Trophoblast cell (in vitro differentiated cells and primary cell): ENCODE measurements around the gene ADARB1.

Source experiments
- DNase-seq, 2 donors: peaks; one replicate each; pipeline ENCODE4 v3.0.0-alpha.2; 2016
- H2AFZ ChIP-seq: 2 replicates; pipeline ENCODE4 v1.6.1; 2013; ENCODE audit warnings: low read length, moderate library complexity, mild to moderate bottlenecking; ENCODE audit not compliant: insufficient read depth, poor library complexity
- H2AK5ac ChIP-seq: 2 replicates; pipeline ENCODE4 v1.6.1; 2013; ENCODE audit warnings: mild to moderate bottlenecking, low read length
- H2BK120ac ChIP-seq: 2 replicates; pipeline ENCODE4 v1.6.1; 2013; ENCODE audit warnings: low read length, mild to moderate bottlenecking, moderate library complexity; ENCODE audit not compliant: insufficient read depth, poor library complexity
- H2BK12ac ChIP-seq: 2 replicates; pipeline ENCODE4 v1.6.1; 2013; ENCODE audit warnings: mild to moderate bottlenecking, low read length, moderate library complexity
- H2BK5ac ChIP-seq: 2 replicates; pipeline ENCODE4 v1.6.1; 2013; ENCODE audit warnings: low read length, low read depth, moderate library complexity, mild to moderate bottlenecking; ENCODE audit not compliant: poor library complexity
- H3K14ac ChIP-seq: 2 replicates; pipeline ENCODE4 v1.6.1; 2013; ENCODE audit warnings: mild to moderate bottlenecking, low read length
- H3K18ac ChIP-seq: 2 replicates; pipeline ENCODE4 v1.6.1; 2013; ENCODE audit warnings: mild to moderate bottlenecking, low read length
- H3K23ac ChIP-seq: 2 replicates; pipeline ENCODE4 v1.6.1; 2013; ENCODE audit warnings: low read length
- H3K27ac ChIP-seq: 2 replicates; pipeline ENCODE4 v1.5.1; 2013; ENCODE audit warnings: low read depth, mild to moderate bottlenecking, inconsistent platforms, low read length, moderate library complexity
- H3K27me3 ChIP-seq: 2 replicates; pipeline ENCODE4 v1.6.1; 2013; ENCODE audit warnings: inconsistent platforms, mild to moderate bottlenecking, low read length, moderate library complexity; ENCODE audit not compliant: insufficient read depth
- H3K36me3 ChIP-seq, 2 experiments: 1 replicate in 1 of 2; 2 replicates in 1 of 2; pipeline ENCODE4 v1.6.1; 2013; ENCODE audit warnings: low read length in 2 of 2, mild to moderate bottlenecking in 2 of 2, moderate library complexity in 1 of 2; ENCODE audit not compliant: insufficient read depth in 2 of 2, control insufficient read depth in 1 of 2
- H3K4ac ChIP-seq: 2 replicates; pipeline ENCODE4 v1.6.1; 2013; ENCODE audit warnings: low read depth, mild to moderate bottlenecking, low read length, moderate library complexity
- H3K4me1 ChIP-seq, 2 experiments: 1 replicate in 1 of 2; 2 replicates in 1 of 2; pipeline ENCODE4 v1.6.1; 2013; ENCODE audit warnings: low read length in 2 of 2, mild to moderate bottlenecking in 2 of 2, moderate library complexity in 1 of 2; ENCODE audit not compliant: insufficient read depth in 2 of 2, control insufficient read depth in 1 of 2
- H3K4me2 ChIP-seq: 2 replicates; pipeline ENCODE4 v1.6.1; 2013; ENCODE audit warnings: inconsistent platforms, mild to moderate bottlenecking, low read length, moderate library complexity
- H3K4me3 ChIP-seq: 2 replicates; pipeline ENCODE4 v1.5.1; 2013; ENCODE audit warnings: mild to moderate bottlenecking, low read depth, low read length, inconsistent platforms
- H3K79me1 ChIP-seq: one replicate; pipeline ENCODE4 v1.6.1; 2013; ENCODE audit warnings: low read length
- H3K79me2 ChIP-seq: 2 replicates; pipeline ENCODE4 v1.6.1; 2013; ENCODE audit warnings: low read length, mild to moderate bottlenecking; ENCODE audit not compliant: control insufficient read depth, insufficient read depth, poor library complexity
- H3K9ac ChIP-seq: 2 replicates; pipeline ENCODE4 v1.6.1; 2013; ENCODE audit warnings: mild to moderate bottlenecking, low read length
- H3K9me3 ChIP-seq: 2 replicates; pipeline ENCODE4 v1.6.1; 2013; ENCODE audit warnings: low read depth, mild to moderate bottlenecking, control low read depth, inconsistent platforms, low read length; ENCODE audit not compliant: insufficient read depth
- H4K12ac ChIP-seq: 2 replicates; pipeline ENCODE4 v1.6.1; 2013; ENCODE audit warnings: low read depth, mild to moderate bottlenecking, low read length, moderate library complexity
- H4K8ac ChIP-seq: 2 replicates; pipeline ENCODE4 v1.6.1; 2013; ENCODE audit warnings: low read depth, mild to moderate bottlenecking, low read length, moderate library complexity
- H4K91ac ChIP-seq: one replicate; pipeline ENCODE4 v1.6.1; 2013; ENCODE audit warnings: low read depth, mild to moderate bottlenecking, low read length, moderate library complexity
- WGBS: extraction: QIAGEN DNeasy Blood & Tissue Kit; methylation state at CpG from one replicate; pipeline ENCODE4 v1.1.7; 2013; ENCODE audit warnings: missing lambda C conversion rate; ENCODE audit not compliant: insufficient read length, insufficient coverage; ENCODE audit errors: extremely low coverage; 5-methylcytosine and 5-hydroxymethylcytosine counted together

ADARB1 gene

GRCh38 chr21:45255381-45256020 is 181.1 kb downstream of the ADARB1 start:
- no peak overlapping the region for H3K4me3 ChIP-seq
- no peak overlapping the region for H3K18ac ChIP-seq
- H3K79me1 ChIP-seq, result no peaks in the 10 kb centered on the region
- no peak for DNase-seq
- H3K23ac ChIP-seq, result no peak overlapping the region
- no peak overlapping the region for H3K27ac ChIP-seq
- WGBS, result no CpG with 5 or more reads among the region's 22 CpGs
- H4K91ac ChIP-seq, result no peak overlapping the region
- no peak overlapping the region for H4K8ac ChIP-seq
- no peak overlapping the region for H2BK12ac ChIP-seq
- H2BK5ac ChIP-seq, result no peak overlapping the region
- H3K4me2 ChIP-seq, result no peak overlapping the region
- H3K9ac ChIP-seq, result no peak overlapping the region
- H3K14ac ChIP-seq, result no peak overlapping the region
- H4K12ac ChIP-seq, result no peak overlapping the region
- H3K36me3 ChIP-seq, result no peaks in the 10 kb centered on the region
- peaks cover 8% of the 10 kb centered on the region for H3K9me3 ChIP-seq
- H2AFZ ChIP-seq, result no peak overlapping the region
- no peak overlapping the region for H2BK120ac ChIP-seq
- no peak overlapping the region for H3K4ac ChIP-seq
- H3K27me3 ChIP-seq, result no peaks in the 10 kb centered on the region
- peaks cover 5 to 6% of the 10 kb centered on the region in 2 experiments for H3K4me1 ChIP-seq
- H3K79me2 ChIP-seq, result no peaks in the 10 kb centered on the region
- H2AK5ac ChIP-seq, result no peak overlapping the region

DNA sequence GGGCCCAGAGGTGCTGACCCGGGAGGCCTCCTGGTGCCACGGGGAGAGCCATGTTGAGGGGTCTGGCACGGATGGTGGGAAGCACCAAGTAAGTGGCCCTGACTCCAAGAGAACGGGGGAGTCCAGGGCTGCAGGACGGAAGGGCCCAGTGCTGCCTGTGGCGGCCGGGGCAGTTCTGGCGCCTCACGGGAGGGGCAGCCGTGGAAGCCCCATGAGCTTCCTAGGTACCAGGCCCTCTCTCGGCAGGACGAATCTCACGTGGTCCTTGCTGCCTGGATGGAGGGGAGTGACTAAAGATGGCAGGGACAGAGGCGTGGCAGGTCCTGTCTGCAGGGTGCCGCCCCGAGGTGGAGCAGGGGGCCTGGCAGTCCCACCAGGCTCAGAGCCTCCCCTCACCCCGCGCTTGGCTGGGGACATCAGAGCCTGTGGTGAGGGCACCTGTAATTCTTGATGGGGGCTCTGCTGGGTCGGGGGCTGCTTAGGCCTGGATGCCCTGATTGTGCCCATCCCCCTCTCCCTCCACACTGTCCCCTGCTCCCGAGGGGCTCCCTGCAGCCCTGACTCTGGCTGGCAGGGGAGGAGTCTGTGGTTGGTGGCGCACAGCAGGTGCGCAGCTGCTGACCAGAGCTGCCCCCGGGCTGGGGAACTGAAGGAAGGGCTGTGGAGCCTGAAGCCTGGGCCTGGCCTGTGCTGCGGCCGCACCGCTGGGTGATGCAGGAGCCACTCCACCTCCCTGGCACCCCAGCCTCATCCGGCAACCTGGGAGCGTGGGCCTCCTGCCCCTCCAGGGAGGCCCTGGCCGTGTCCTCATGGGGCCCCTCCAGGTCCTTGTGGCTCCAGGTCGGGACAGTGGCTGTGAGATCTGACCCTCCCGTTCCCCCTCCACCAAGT is 181.9 kb downstream of the ADARB1 start:
- Histone ChIP-seq H3K36me3 (peaks cover 0 to 1% of the 10 kb centered on the region in 2 experiments), H2BK120ac (no peak overlapping the region), H4K8ac (no peak overlapping the region), H4K12ac (no peak overlapping the region), H2BK12ac (no peak overlapping the region), H3K18ac (no peak overlapping the region), H3K4me1 (peaks cover 5 to 6% of the 10 kb centered on the region in 2 experiments), H3K14ac (no peak overlapping the region), H3K79me1 (no peaks in the 10 kb centered on the region), H2AK5ac (no peak overlapping the region), H4K91ac (no peak overlapping the region), H2BK5ac (no peak overlapping the region), H3K27me3 (no peaks in the 10 kb centered on the region), H3K4me3 (no peak overlapping the region), H3K4me2 (no peak overlapping the region), H3K4ac (no peak overlapping the region), H3K23ac (no peak overlapping the region), H2AFZ (no peak overlapping the region), H3K9me3 (peaks cover 4% of the 10 kb centered on the region), H3K9ac (no peak overlapping the region), H3K79me2 (no peaks in the 10 kb centered on the region), H3K27ac (no peak overlapping the region)
- WGBS, result no CpG with 5 or more reads among the region's 31 CpGs
- DNase-seq, result no peak

DNA sequence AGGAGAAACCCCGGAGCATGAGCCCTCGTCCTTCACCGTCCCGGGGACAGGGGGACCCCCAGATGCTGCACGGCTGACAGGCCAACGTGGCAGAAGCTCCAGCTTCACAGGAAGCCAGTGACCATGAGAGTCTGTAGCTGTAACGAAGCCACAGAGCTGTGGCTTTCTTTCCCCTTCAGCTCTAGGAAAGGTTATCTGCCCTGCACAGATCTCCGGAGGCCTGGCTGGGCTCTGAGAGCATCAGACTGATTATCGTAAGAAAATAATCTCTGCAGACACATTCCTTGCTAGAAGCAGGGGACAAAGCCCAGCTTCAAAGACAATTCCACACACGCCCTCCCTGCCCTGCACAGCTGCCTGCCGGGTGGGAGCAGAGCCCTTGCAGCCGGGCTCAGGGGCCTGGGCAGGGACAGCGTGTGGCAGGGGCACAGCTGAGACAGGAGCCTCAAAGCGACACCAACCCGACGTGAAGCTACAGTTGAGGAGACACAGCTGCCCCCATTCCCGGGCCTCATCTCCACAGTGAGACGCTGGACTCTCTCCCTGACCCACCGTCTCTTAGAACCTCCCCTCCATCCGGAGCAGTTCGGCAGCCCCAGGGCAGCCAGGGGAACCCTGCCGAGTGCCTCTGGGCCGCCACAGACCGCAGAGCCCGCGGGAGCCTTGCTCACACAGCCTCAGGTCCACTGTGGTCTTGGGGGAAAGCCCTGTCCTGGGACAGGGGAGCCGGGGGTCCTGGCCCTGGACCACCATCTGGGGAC is 182.7 kb downstream of the ADARB1 start:
- Histone ChIP-seq H3K23ac (no peak overlapping the region), H2BK5ac (no peak overlapping the region), H3K27ac (no peak overlapping the region), H4K91ac (no peak overlapping the region), H4K8ac (no peak overlapping the region), H3K4me1 (peaks cover 5 to 6% of the 10 kb centered on the region in 2 experiments), H3K79me2 (no peaks in the 10 kb centered on the region), H3K9me3 (no peaks in the 10 kb centered on the region), H3K18ac (no peak overlapping the region), H2BK12ac (no peak overlapping the region), H2BK120ac (no peak overlapping the region), H3K4me2 (no peak overlapping the region), H2AFZ (no peak overlapping the region), H4K12ac (no peak overlapping the region), H3K79me1 (no peaks in the 10 kb centered on the region), H2AK5ac (no peak overlapping the region), H3K27me3 (no peaks in the 10 kb centered on the region), H3K9ac (no peak overlapping the region), H3K4ac (no peak overlapping the region), H3K4me3 (no peak overlapping the region), H3K14ac (no peak overlapping the region), H3K36me3 (peaks cover 0 to 4% of the 10 kb centered on the region in 2 experiments)
- WGBS, result no CpG with 5 or more reads among the region's 27 CpGs
- DNase-seq, result no peak

- H3K27ac ChIP-seq, result no peak overlapping the region
- no peak overlapping the region for H2AFZ ChIP-seq
- H3K14ac ChIP-seq, result no peak overlapping the region
- H2BK5ac ChIP-seq, result no peak overlapping the region
- H4K8ac ChIP-seq, result no peak overlapping the region
- H3K9me3 ChIP-seq, result no peaks in the 10 kb centered on the region
- no peak overlapping the region for H2AK5ac ChIP-seq
- H3K23ac ChIP-seq, result no peak overlapping the region
- H3K4me2 ChIP-seq, result no peak overlapping the region
- H3K4me1 ChIP-seq, result peaks cover 5 to 6% of the 10 kb centered on the region in 2 experiments
- H2BK12ac ChIP-seq, result no peak overlapping the region
- no peak overlapping the region for H3K9ac ChIP-seq
- no peak overlapping the region for H3K18ac ChIP-seq
- no peak overlapping the region for H3K4ac ChIP-seq
- no peaks in the 10 kb centered on the region for H3K79me1 ChIP-seq
- H3K36me3 ChIP-seq, result peaks cover 0 to 7% of the 10 kb centered on the region in 2 experiments
- H3K27me3 ChIP-seq, result no peaks in the 10 kb centered on the region
- no peak overlapping the region for H4K91ac ChIP-seq
- H3K79me2 ChIP-seq, result no peaks in the 10 kb centered on the region
- H4K12ac ChIP-seq, result no peak overlapping the region
- H3K4me3 ChIP-seq, result no peak overlapping the region
- no peak overlapping the region for H2BK120ac ChIP-seq
- no peak for DNase-seq
- no CpG with 5 or more reads among the region's 40 CpGs for WGBS
Measured at GRCh38 chr21:45257673-45258341, 183.4 kb downstream of the ADARB1 start.
